GM18909 (cell line): ENCODE measurements around the gene POMP.
A peak's percentile ranks its signal among the peaks of the same experiment; 100 is the strongest.
"Not testable (repeated sequence)": the region's sequence is repeated elsewhere in the genome, so short reads cannot be mapped to it uniquely, and the experiment has no call there.

Experiments used
- ATAC-seq: cut with Tn5 transposase; IDR thresholded peaks from one replicate; pipeline ENCODE4 v1.9.1; 2021; ENCODE audit warnings: mild to moderate bottlenecking; ENCODE audit not compliant: unreplicated experiment, poor library complexity

Gene POMP

DNA sequence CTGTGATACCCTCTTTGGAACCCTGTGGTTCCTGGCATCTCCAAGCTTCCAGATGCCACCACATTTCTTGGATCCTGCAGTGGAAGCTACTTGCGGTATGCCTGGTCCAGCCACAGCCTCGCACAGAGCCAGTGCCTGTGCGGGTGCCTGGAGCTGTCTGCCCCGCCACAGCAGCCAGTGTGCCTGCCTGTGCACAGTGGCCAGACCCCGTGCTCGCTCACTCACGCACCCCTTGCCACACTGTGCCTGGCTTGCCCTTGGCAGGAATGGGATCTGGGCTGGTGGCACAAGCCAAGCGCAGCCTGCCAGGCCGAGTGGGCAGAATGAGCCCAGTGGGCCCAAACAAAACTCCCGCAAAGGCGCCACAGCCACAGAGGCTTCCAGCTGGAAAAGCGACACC is 26.2 kb downstream of the POMP start:
- ATAC-seq, result no peak

DNA sequence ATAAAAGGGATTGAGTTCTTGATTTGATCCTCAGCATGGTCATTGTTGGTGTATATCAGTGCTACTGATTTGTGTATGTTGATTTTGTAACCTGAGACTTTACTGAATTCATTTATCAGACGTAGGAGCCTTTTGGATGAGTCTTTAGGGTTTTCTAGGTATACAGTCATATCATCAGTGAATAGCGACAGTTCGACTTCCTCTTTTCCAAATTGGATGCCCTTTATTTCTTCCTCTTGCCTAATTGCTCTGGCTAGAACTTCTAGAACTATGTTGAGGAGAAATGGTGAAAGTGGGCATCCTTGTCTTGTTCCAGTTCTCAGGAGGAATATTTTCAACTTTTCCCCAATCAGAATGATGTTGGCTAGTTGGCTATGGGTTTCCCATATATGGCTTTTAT is 27.0 kb downstream of the POMP start:
- ATAC-seq, result no peak

DNA sequence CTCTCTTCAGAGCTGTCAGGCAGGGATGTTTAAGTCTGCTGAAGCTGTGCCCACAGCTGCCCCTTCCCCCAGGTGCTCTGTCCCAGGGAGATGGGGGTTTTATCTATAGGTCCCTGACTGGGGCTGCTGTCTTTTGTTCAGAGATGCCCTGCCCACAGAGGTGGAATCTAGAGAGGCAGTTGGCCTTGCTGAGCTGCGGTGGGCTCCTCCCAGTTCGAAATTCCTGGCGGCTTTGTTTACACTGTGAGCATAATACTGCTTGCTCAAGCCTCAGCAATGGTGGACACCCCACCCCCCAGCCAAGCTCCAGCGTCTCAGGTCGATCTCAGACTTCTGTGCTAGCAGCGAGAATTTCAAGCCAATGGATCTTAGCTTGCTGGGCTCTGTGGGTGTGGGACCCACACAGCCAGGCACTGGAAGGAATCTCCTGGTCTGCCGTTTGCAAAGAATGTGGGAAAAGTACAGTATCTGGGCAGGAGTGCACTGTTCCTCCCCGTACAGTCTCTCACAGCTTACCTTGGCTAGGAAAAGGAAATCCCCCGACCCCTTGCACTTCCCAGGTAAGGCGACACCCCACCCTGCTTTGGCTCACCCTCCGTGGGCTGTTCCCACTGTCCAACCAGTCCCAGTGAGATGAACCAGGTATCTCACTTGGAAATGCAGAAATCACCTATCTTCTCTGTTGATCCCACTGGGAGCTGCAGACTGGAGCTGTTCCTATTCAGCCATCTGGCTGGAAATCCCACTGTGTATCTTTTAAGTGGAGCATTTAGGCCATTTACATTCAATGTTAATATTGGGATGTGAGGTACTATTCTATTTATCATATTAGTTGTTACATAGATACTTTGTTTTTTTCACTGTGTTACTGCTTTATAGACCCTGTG is 34.9 kb downstream of the POMP start:
- not testable (repeated sequence) for ATAC-seq

DNA sequence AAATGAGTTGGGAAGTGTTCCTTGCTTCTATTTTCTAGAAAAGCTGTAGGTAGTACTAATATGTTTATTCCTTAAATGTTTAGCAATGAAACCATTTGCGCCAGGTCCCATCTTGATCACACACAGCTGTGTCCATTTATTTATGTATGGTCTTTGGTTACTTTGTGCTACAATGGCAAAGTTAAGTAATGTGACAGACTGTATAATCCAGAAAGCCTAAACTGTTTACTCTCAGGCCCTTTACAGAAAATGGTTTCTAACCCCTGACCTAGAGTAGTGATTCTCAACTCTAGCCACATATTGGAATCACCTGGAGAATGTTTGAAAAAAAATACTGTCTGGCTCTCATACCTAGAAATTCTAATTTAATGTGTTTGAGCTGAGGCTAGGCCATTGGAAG is 38.5 kb downstream of the POMP start:
- ATAC-seq, result no peak

DNA sequence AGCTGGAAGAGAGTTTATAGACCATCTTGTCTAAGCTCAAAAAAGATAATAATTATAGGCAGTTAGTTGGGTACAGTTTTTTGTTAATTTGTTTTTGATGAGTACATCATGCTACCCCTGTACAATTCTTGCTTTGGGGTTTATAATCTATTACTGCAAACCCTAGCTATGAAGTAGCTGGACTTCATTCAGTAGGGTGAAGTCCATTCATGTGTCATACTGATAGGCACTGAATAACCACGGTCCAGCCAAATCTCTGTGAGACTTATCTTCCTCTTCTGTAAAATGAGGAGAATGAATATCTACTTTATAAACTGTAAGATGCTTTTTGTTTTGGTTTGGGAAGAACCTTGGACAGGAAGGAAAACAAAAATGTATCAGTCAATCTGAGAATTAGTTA is 40.3 kb downstream of the POMP start:
- ATAC-seq, result no peak

DNA sequence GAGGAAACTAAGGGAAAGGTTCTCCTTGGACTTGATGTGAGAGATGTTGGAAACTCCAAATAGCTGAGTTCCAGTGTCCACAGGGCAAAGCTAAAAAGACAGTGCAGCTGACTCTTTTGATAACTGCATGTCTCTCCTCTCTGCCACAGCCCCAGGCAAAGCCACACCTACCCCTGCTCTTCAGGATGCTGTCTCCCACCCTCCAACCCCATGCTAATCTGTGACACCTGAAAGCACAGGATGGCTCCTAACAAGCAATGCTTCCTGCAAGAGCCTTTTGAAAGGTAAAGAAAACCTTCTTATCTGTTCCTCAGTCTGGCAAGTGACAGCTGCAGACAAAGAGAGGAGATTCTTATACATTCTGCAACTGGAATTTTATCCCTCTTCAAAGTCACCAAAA is 45.4 kb downstream of the POMP start:
- ATAC-seq, result no peak

DNA sequence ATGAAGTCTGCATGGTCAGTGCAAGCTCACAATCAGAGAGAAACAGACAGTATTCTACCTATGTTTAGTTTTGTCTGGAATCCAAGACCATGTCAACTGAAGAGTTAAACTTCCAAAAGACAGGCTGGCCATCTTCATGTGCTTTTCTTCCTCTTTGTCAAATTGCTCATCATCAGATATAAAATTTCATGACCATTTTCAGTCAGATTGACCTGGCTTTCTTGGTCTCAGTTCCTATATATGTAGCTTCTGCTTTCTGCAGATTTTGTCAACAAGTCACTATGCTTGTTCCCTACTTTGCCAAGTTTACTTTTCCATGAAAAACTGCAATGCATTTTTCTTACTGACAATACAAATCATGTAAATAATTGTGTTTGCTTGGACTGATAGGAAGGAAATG is 46.0 kb downstream of the POMP start:
- no peak for ATAC-seq

DNA sequence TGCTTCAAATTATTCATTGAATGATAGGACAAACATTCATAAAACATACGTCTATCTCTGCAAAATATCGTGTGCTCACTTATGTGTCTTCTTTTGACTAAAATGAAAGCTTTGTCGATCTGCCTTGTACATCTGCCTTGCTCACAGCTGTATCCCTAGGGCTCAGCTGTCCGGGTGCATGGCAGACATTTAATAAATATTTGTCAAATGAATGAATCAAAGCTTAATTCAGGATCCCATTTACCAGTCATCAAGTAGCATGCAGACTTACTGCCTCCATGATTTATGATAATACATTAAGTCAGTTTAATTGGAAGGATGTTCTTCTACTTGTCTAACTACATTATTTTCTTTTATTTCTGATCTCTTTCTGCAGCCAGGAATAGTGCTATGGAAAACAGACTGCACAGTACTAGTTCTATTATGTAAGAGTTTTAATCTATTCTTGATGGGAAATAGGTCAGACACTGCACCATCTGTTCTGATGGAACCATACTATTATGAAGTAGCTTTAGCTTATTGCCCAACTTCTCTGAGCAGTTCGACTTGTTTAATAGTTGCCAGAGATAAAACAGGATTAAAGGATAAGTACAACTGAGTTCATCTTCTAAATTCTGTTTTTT is 46.6 kb downstream of the POMP start:
- ATAC-seq, result no peak

DNA sequence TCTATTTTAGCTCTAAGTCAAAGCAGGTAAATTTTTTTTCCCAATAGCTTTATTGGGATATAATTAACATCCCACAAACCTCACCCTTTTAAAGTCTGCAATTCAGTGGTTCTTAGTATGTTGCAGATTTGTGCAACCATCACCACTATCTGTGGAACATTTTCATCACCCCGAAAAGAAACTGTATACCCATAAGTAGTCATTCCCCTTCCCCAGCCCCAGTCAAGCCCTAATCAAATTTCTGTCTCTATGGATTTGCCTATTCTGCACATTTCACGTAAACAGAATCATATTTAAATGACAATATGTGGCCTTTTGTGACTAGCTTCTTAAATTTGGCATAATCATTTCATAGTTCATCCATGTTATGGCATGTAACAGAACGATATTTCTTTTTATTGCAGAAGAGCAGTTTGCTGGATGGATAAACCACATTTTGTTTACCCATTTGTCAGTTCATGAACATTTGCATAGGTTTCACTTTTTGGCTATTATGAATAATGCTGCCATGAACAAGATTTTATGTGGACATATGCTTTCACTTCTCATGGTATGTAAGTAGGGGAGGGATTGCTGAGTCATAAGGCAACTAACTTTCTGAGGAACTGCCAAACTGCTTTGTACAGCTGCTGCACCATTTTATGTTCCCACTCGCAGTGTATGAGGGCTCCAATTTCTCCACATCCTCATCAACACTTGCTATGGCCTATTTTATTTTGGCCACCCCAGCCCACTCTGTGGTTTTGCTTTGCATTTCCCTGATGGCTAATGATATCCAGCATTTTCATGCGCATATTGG is 48.9 kb downstream of the POMP start:
- peak; percentile 99 for ATAC-seq

DNA sequence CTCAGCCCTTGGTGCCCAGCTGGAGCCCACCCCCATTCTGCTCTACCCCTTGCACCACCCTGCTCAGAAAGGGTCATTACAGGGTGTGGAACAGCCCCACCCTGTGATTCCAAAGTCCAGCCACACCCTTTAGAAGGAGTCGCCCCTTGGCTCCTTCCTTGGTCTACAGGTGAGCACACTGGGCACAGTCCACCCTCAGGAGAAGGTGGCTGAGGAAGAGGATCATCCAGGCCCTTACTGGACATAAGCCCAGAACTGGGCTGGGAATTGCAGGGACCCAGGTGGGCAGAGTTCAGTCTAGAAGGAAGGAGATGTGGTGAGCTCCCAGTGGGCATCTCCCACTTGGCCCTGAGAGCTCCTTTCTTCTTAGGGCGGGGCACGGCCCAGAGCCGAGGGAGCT is 51.2 kb downstream of the POMP start:
- no peak for ATAC-seq

DNA sequence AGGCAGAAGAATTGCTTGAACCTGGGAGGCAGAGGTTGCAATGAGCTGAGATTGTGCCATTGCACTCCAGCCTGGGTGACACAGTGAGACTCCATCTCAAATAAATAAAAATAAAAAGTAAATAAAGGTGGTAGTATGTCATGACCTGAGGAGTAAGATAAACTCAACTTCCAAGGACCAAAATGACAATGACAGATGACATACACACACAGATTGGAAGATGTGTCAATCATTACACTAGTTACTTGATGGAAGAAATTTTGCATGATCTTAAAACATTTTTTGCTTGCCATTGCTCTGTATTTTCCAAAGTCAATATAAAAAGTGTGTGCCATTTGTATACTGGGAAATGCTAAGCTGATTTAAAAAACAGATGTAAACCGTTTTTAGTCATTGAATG is 55.7 kb downstream of the POMP start:
- no peak for ATAC-seq

DNA sequence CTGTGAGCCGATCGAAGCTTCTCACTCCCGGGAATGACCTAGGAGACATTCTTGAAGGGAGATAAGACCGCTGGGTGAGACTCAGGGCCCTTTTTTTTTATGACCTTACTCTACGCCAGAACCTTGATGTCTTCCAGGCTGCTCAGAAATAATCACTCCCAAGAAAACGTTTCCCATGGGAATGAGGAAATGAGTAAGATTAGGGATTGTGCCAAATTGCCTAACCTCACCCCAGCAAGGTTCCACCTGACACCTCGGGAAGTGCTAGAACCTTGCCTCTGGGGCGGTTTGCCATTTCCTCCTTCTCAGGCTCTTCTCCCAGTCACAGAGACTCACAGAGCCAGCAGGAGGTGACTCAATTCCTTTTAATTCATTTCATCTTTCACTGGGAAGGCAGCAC is 57.6 kb downstream of the POMP start:
- ATAC-seq, result no peak

DNA sequence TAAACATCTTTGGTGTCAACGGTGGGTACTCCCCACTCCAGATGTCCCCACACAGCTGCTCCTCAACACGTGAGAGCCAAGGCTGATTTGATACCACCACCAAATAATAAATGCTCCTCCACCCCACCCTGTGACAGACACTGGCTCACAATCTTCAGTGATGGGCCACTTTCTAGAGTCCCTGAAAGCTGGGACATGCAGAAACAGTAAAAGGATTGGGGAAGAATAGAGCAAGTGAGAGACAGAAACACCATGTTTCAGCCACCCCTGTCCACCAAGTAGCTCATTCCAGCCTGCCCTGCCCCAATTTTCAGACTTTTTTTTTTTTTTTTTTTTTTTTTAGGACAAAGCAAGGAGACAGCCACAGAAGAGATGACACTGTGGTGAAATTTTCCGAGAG is 58.2 kb downstream of the POMP start:
- no peak for ATAC-seq

DNA sequence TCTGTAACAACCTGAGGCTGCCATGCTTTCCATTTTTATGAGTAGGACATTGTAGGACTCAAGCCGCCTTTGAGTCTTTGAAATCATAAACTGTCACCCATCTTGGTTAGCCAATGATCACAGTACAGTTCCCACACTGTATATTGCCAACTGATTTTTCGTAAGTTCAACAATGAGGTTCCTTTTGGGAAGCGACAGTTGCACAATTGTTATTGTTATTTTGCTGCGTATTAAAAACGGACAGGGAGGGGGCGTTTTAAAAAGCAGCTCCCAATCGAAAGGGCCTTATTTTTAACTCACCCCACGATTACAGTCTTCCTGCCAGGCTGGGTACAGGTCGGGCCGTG is 59.2 kb downstream of the POMP start:
- ATAC-seq, result no peak

DNA sequence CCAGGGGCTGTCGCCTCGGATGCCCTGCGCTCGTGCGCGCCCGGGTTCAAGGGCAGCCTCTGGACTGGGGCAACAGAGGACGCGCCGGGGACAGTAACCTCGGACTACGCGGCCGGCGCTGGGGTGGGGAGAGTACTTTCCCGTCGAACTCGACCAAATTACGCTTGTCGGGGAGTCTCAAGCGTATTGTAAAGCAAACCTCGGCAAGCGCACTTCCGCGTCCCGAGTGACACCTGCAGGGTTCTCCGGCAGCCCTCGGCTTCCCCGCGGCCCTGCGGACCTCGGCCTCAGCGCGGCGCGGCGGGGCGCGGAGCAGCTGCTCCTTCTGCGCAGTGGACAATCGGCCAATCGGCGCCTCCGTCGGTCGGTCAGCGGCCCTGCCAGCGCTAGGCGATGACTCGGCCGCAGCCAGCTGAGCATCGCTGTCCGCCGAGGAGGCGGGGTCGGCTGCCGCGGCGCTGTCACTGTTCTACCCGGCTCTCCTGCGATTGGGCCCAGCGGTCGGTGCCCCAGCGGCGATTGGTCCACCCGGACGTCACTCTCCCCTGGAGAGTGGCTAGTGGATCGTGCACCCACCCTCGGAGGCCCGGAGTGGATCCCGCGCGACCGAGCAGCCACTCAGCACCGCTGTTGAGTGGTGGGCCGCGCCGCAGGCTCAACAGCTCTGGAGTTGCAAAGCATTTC is 59.8 kb downstream of the POMP start, which contains the start of gene SLC46A3:
Gene SLC46A3 (minus strand): TSS at position 428 of the 684 bp plus-strand sequence. CDS start 972 bp downstream, outside the sequence.
- peak; percentile 99 for ATAC-seq

DNA sequence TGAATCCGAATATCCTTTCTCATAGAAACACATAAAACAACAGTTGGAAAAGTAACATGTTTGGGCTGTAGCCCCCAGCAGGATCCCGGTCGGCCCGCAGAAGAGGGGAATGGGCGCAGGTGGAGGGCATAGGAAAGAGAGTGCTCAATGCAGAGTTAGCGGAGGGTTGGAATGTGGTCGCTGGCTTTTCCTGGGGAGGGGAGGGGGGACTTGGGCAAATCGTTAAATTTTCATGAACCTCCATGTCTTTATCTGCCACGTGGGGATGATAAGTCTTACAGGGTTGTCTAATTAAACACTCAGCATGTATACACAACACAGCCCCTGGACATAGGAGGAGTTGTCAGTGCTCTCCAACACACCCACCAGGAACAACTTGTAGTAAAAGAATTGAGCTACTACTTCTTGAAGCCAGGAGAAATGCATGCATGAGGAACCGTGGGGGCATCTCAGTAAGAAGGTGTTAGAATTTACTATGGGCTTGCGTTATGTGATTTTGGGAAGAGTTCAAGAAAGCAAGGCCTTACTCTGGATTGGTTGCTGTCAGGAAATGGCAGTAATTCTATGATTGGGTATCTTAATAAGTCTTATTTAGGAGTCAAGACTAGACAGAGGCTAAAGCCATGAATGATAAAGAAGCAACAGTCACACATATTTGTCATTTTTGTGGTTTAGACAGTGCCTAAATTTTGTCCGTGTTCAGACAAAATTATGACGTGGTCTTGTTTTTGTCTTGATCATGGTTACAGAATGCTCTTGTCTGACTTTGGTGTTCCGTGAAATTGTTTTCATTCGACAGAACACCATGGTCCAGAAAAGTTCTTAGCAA is 60.5 kb downstream of the POMP start:
- no peak for ATAC-seq

DNA sequence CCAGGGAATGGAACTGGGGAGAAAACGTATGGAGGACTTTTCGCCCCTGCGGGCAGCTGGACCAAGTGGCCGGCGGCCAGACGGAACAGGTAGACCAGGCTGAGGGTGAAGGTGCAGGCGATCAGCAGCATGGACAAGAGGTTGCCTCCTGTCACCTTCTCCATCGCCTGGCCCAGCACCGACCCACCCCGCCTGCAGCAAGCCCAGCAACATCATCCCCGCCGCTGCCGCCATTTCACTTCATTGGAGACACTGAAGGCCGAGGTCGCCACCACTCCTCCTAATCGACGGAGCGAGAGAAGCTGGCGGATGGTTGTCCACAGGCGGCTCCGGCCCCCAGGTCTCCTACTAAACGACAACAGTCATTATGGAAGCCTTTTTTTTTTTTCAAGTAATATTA is 64.9 kb downstream of the POMP start:
- no peak for ATAC-seq

DNA sequence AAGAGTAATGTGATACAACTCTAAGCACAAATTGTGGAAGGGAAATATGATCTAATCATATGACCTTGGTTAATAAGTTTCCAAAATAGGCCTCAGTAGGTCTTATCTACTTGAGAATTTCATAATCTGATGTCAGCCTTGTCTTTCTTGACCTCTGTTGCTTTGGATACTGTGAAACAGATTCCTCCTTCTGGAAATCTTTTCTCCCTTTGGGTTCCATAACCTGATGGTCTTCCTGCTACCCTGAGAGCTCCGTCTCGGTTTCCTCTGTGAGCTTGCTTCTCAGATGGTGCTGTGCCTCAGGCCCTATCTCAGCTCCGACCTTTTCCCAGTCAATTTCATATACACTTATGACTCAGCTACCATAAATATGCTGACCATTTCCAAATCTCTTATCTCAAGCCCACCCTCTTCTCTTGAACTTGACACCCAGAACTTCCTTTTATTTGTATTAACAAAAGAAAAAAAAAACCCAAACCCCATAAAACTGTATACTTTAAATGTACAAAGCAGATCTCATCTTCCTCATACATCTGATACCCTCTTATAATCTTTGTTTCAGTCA is 66.2 kb downstream of the POMP start:
- ATAC-seq, result no peak
